ENCODE data around the gene GRK5.

DNA sequence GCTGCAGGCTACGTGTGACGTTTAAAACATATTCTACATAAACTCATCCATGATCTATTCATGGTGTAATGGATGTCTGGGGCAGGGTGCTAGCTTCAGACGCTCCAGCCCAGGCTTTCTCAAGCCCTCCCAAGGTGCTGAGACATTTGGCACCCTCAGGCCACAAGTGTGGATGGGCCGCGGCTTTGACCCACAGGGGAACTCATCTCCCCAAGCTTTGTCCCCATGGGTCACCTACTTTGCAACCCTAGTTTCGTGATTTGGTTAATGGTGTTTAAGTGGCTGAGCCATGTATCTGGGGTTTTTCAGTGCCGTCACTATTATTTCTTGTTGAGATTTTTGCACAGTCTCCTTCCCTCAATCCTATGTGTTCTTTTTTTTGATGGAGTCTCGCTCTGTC lies 66.0 kb downstream of the GRK5 start:
- no peak for TF ChIP-seq POLR2A (IDR thresholded peaks at IDR 0.05; ENCODE audit: low read length)
- TF ChIP-seq GATA1 (IDR thresholded peaks at IDR 0.05; ENCODE audit: low read depth, low read length), result no peak

Data from erythroblast (primary cell).